WTC11 (cell line): ENCODE results near the gene LRRC8A. TPM values are rescaled to one million over a fixed set of nuclear protein-coding genes. Genes with fewer than 3 reads are reported as not detected.

ENCODE experiments used
- ATAC-seq: fragments of 200-7000 bp; cut with Tn5 transposase; 2 replicates; pipeline ENCODE4 v1.10.0; 2021; ENCODE audit warnings: mild to moderate bottlenecking, moderate library complexity
- CTCF ChIA-PET: fragments of 300-600 bp; sonication (Branson Sonifier 250); formaldehyde crosslinking; loops from one replicate; lab custom pipeline; 2021; ENCODE audit warnings: antibody characterized with exemption; lab: Charles Lee
- POLR2A ChIA-PET: fragments of 350-600 bp; sonication (Branson Sonifier 250); formaldehyde crosslinking; loops from one replicate; lab custom pipeline; 2021; ENCODE audit warnings: antibody characterized with exemption; lab: Charles Lee
- DNase-seq: peaks from one replicate; pipeline ENCODE4 v3.0.0; 2021; ENCODE audit warnings: low spot score
- H3K27ac Mint-ChIP-seq: 2 replicates; pipeline ENCODE4 v1.8.0; 2021; ENCODE audit warnings: mixed read lengths
- H3K27me3 Mint-ChIP-seq: 2 replicates; pipeline ENCODE4 v1.8.0; 2021; ENCODE audit warnings: low read depth, mild to moderate bottlenecking, moderate library complexity, mixed read lengths
- H3K36me3 Mint-ChIP-seq: 2 replicates; pipeline ENCODE4 v1.8.0; 2021; ENCODE audit warnings: mixed read lengths
- H3K4me1 Mint-ChIP-seq: 2 replicates; pipeline ENCODE4 v1.8.0; 2022; ENCODE audit warnings: mixed read lengths
- H3K4me3 Mint-ChIP-seq: 2 replicates; pipeline ENCODE4 v1.8.0; 2021; ENCODE audit warnings: mild to moderate bottlenecking, moderate library complexity, mixed read lengths
- H3K9me3 Mint-ChIP-seq: 2 replicates; pipeline ENCODE4 v1.8.0; 2021; ENCODE audit warnings: mixed read lengths
- ATF1 ChIP-seq: sonication (generic); formaldehyde crosslinking; IDR thresholded peaks from 2 replicates; pipeline ENCODE4 v1.8.1; 2023; ENCODE audit warnings: mild to moderate bottlenecking, moderate library complexity, missing genetic modification reagents
- ELF4 ChIP-seq: sonication (generic); formaldehyde crosslinking; IDR thresholded peaks from 2 replicates; pipeline ENCODE4 v1.8.1; 2022; ENCODE audit warnings: low read depth, mild to moderate bottlenecking, moderate library complexity, missing genetic modification reagents
- FOXJ3 ChIP-seq: sonication (generic); formaldehyde crosslinking; IDR thresholded peaks from 2 replicates; pipeline ENCODE4 v1.9.0; 2021; ENCODE audit warnings: missing genetic modification reagents, mild to moderate bottlenecking, borderline replicate concordance
- FOXP4 ChIP-seq: sonication (generic); formaldehyde crosslinking; IDR thresholded peaks from 2 replicates; pipeline ENCODE4 v1.8.0; 2022; ENCODE audit warnings: mild to moderate bottlenecking, missing genetic modification reagents
- HMGXB4 ChIP-seq: sonication (generic); formaldehyde crosslinking; IDR thresholded peaks from 2 replicates; pipeline ENCODE4 v1.8.1; 2023; ENCODE audit warnings: mild to moderate bottlenecking, moderate library complexity, missing genetic modification reagents
- IRF2 ChIP-seq: sonication (generic); formaldehyde crosslinking; IDR thresholded peaks from 2 replicates; pipeline ENCODE4 v1.8.0; 2022; ENCODE audit warnings: low read depth, missing genetic modification reagents, borderline replicate concordance
- NFATC4 ChIP-seq: fragments of 250-450 bp; sonication (Bioruptor Pico); IDR thresholded peaks from 2 replicates; pipeline ENCODE4 v1.9.0; 2021; ENCODE audit warnings: mild to moderate bottlenecking
- NFYB ChIP-seq: sonication (generic); formaldehyde crosslinking; conservative IDR thresholded peaks from 2 replicates; pipeline ENCODE4 v1.8.0; 2022; ENCODE audit warnings: low read depth, missing genetic modification reagents
- NR2C2 ChIP-seq: sonication (generic); formaldehyde crosslinking; IDR thresholded peaks from 2 replicates; pipeline ENCODE4 v1.8.0; 2022; ENCODE audit warnings: mild to moderate bottlenecking, missing genetic modification reagents
- RELA ChIP-seq: sonication (generic); formaldehyde crosslinking; IDR thresholded peaks from 2 replicates; pipeline ENCODE4 v1.8.1; 2022; ENCODE audit warnings: missing genetic modification reagents, mild to moderate bottlenecking, borderline replicate concordance
- ZMAT4 ChIP-seq: fragments of 250-450 bp; sonication (Bioruptor Pico); IDR thresholded peaks from 2 replicates; pipeline ENCODE4 v1.9.0; 2021; ENCODE audit warnings: mild to moderate bottlenecking
- ZNF219 ChIP-seq: sonication (generic); formaldehyde crosslinking; IDR thresholded peaks from 2 replicates; pipeline ENCODE4 v1.8.0; 2023; ENCODE audit warnings: missing genetic modification reagents, mild to moderate bottlenecking, borderline replicate concordance
- ZNF317 ChIP-seq: sonication (generic); formaldehyde crosslinking; IDR thresholded peaks from 2 replicates; pipeline ENCODE4 v1.8.1; 2023; ENCODE audit warnings: low read depth, mild to moderate bottlenecking, moderate library complexity, missing genetic modification reagents, borderline replicate concordance
- ZNF396 ChIP-seq: fragments of 250-450 bp; sonication (Bioruptor Pico); IDR thresholded peaks from 2 replicates; pipeline ENCODE4 v1.8.0; 2021; ENCODE audit warnings: mild to moderate bottlenecking, moderate library complexity, borderline replicate concordance
- ZNF671 ChIP-seq: fragments of 250-450 bp; sonication (Bioruptor Pico); IDR thresholded peaks from 2 replicates; pipeline ENCODE4 v1.8.0; 2021; ENCODE audit warnings: mild to moderate bottlenecking
- total RNA-seq: library from RNA; stranded (reverse); gene quantifications from 3 replicates; pipeline ENCODE4 v1.2.3, GENCODE V29; 2021
- TF ChIP-seq, protein P1 (sequence below): sonication (generic); formaldehyde crosslinking; IDR thresholded peaks from 2 replicates; pipeline ENCODE4 v1.8.1; 2023; ENCODE audit warnings: mild to moderate bottlenecking, missing genetic modification reagents, moderate library complexity
- TF ChIP-seq, protein P2 (sequence below): sonication (generic); formaldehyde crosslinking; IDR thresholded peaks from 2 replicates; pipeline ENCODE4 v1.8.1; 2023; ENCODE audit warnings: mild to moderate bottlenecking, missing genetic modification reagents, moderate library complexity

LRRC8A gene
- total RNA-seq, 1 experiment from 2014 or later = 83.5 TPM

DNA sequence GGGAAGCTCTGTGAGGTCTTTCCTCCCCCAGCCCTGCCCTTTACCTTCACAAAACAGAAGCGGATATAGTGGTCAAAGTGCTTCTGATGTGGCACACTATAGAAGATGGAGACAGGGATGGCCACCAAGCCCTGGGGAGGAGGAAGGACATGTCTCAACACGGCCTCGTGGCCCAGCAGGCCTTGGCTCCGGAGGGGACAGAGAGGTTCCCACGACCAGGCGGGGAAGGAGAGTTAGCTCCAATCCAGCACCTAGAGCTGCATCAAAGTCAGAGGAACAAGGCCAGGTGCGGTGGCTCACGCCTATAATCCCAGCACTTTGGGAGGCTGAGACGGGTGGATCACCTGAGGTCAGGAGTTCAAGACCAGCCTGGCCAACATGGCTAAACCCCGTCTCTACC lies 48.2 kb upstream of the LRRC8A start (continued):
- TF ChIP-seq, protein P1, sequence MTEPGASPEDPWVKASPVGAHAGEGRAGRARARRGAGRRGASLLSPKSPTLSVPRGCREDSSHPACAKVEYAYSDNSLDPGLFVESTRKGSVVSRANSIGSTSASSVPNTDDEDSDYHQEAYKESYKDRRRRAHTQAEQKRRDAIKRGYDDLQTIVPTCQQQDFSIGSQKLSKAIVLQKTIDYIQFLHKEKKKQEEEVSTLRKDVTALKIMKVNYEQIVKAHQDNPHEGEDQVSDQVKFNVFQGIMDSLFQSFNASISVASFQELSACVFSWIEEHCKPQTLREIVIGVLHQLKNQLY (CRISPR knock-in tag) = no peak

DNA sequence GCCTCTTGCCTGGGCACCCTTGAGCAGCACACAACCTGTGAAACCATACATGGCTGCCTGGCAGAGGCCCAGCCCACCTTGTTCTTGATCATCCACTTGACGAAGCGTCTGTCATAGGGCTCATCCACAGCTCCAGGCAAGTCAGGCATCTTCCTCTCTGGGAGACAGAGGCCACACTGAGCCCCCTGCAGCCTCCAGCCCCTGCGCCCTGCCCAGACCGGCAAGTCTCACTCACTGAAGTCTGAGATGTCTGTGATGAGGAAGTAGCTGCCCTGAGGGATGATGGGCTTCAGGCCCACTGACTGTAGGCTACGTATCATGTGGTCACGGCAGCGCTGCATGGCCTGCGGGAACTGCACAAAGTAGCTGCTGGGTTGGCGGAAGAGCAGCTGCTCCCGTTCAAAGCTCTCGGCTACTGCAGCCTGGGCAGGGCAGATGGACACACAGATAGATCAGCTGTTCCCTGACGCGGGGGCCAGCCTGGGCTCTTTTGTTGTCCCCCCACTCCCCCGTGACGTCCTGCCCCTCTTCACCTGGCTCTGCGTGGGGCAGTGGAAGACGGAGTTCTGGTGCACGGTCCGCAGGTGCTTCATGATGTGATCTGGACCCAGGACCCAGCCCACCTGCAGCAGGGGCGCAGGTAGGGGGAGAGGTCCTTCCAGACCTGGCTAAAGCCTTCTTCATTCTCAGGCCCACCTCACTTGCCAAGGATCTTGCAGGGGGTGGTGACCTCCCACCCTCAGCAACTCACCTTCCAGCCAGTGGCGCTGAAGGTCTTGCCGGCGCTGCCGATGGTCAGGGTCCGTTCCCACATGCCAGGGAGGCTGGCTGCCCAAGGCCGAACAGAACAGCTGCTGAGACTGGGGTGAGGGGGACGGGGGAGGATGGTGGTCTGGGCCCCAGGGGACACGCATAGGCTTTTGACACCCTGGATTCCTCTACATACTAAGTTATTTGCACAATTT lies 46.4 kb upstream of the LRRC8A start:
- Mint-ChIP-seq H3K27me3 (no peaks in the 10 kb centered on the region), H3K9me3 (no peaks in the 10 kb centered on the region), H3K4me3 (no peak overlapping the region), H3K4me1 (no peaks in the 10 kb centered on the region), H3K27ac (no peak overlapping the region), H3K36me3 (peaks cover 39% of the 10 kb centered on the region)
- ATAC-seq (no peak), DNase-seq (no peak)
- CTCF ChIA-PET = no interaction called here
- no peak for TF ChIP-seq ZNF219
- no peak for TF ChIP-seq NFATC4 (CRISPR knock-in tag)
- no peak for TF ChIP-seq ATF1 (CRISPR knock-in tag)
- no peak for TF ChIP-seq FOXJ3 (CRISPR knock-in tag)
- TF ChIP-seq ZNF317 (CRISPR knock-in tag) = no peak
- TF ChIP-seq ZNF671 (CRISPR knock-in tag) = no peak
- no peak for TF ChIP-seq ZNF396 (CRISPR knock-in tag)
- TF ChIP-seq IRF2 (CRISPR knock-in tag) = no peak
- TF ChIP-seq NR2C2 (CRISPR knock-in tag) = no peak
- TF ChIP-seq, protein P1 (CRISPR knock-in tag) = no peak
- TF ChIP-seq NFYB = no peak
- no peak for TF ChIP-seq ZMAT4 (CRISPR knock-in tag)
- TF ChIP-seq ELF4 (CRISPR knock-in tag) = no peak
- TF ChIP-seq RELA (CRISPR knock-in tag) = no peak
- TF ChIP-seq HMGXB4 (CRISPR knock-in tag) = no peak
- no peak for TF ChIP-seq FOXP4 (CRISPR knock-in tag)
- TF ChIP-seq, protein P2, sequence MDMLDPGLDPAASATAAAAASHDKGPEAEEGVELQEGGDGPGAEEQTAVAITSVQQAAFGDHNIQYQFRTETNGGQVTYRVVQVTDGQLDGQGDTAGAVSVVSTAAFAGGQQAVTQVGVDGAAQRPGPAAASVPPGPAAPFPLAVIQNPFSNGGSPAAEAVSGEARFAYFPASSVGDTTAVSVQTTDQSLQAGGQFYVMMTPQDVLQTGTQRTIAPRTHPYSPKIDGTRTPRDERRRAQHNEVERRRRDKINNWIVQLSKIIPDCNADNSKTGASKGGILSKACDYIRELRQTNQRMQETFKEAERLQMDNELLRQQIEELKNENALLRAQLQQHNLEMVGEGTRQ (CRISPR knock-in tag) = no peak
- POLR2A ChIA-PET = no interaction called here
